Activated CD8-positive, alpha-beta T cell treated with anti-CD3 and anti-CD28 coated beads, Interleukin-2, amount 10 ng/mL, durations not matched to agents 7 days and 5 days (primary cell): ENCODE measurements around the gene AANAT. TPM values are rescaled to one million over a fixed set of nuclear protein-coding genes. Genes with fewer than 3 reads are reported as not detected.
A peak's percentile ranks its signal among the peaks of the same experiment; 100 is the strongest.
"Not testable (repeated sequence)": the region's sequence is repeated elsewhere in the genome, so short reads cannot be mapped to it uniquely, and the experiment has no call there.

ENCODE experiments used
- ATAC-seq: fragments of 150-1000 bp; cut with Tn5 transposase; one replicate; pipeline ENCODE4 v1.10.0; 2021; ENCODE audit warnings: moderate library complexity
- CTCF ChIA-PET: fragments of 350-600 bp; sonication (Branson Sonifier 250); formaldehyde crosslinking; loops from one replicate; lab custom pipeline; 2021; ENCODE audit warnings: antibody characterized with exemption; lab: Charles Lee
- POLR2A ChIA-PET: fragments of 350-600 bp; sonication (Branson Sonifier 250); formaldehyde crosslinking; loops from one replicate; lab custom pipeline; 2021; ENCODE audit warnings: antibody characterized with exemption; lab: Charles Lee
- DNase-seq: peaks from one replicate; pipeline ENCODE4 v3.0.0-alpha.2; 2020
- H3K27ac Mint-ChIP-seq: one replicate; pipeline ENCODE4 v1.8.0; 2021; ENCODE audit warnings: mild to moderate bottlenecking, mixed read lengths
- H3K27me3 Mint-ChIP-seq: one replicate; pipeline ENCODE4 v1.8.0; 2021; ENCODE audit warnings: low read depth, mixed read lengths
- H3K36me3 Mint-ChIP-seq: one replicate; pipeline ENCODE4 v1.8.0; 2021; ENCODE audit warnings: low read depth, mixed read lengths
- H3K4me1 Mint-ChIP-seq: one replicate; pipeline ENCODE4 v1.8.0; 2021; ENCODE audit warnings: low read depth, mixed read lengths
- H3K4me3 Mint-ChIP-seq: one replicate; pipeline ENCODE4 v1.8.0; 2021; ENCODE audit warnings: mild to moderate bottlenecking, mixed read lengths
- H3K9me3 Mint-ChIP-seq: one replicate; pipeline ENCODE4 v1.8.0; 2022; ENCODE audit warnings: mixed read lengths; ENCODE audit not compliant: insufficient read depth
- total RNA-seq, 2 experiments: library from RNA; stranded (reverse); gene quantifications; one replicate each; pipeline ENCODE4 v1.2.3, GENCODE V29; 2021

The AANAT gene
- total RNA-seq, 2 experiments from 2014 or later = not detected

- ATAC-seq = peak; percentile 89
- peak within 1 kb of the TSS; percentile 89 for H3K4me3 Mint-ChIP-seq
- POLR2A ChIA-PET = interaction anchor here (0.9 to 3.0 kb wide), 9 partner anchors 9 to 454 kb away, joined by 3 to 12 read pairs (median 3); partner anchors contain the start of gene AANAT
- H3K4me1 Mint-ChIP-seq = peaks cover 61% of the 10 kb centered on the region
- H3K27me3 Mint-ChIP-seq = no peaks in the 10 kb centered on the region
- no peaks in the 10 kb centered on the region for H3K9me3 Mint-ChIP-seq
- DNase-seq = peak; percentile 96
- CTCF ChIA-PET = interaction anchor here (0.7 to 11.9 kb wide), 14 partner anchors 9 to 487 kb away, joined by 3 to 184 read pairs (median 4); partner anchors contain the start of genes AANAT, SPHK1 and UBE2O
- H3K27ac Mint-ChIP-seq = peak within 1 kb of the TSS; percentile 95
- H3K36me3 Mint-ChIP-seq = peaks cover 9% of the 10 kb centered on the region
Measured at GRCh38 chr17:76501018-76501826, 33.8 kb downstream of the AANAT start, which contains the start of gene RHBDF2. Gene RHBDF2 (minus strand): TSS chr17:76501423. CDS start chr17:76481524, 19,899 bp downstream.

GRCh38 chr17:76501827-76502307, 34.5 kb downstream of the AANAT start:
- ChIA-PET POLR2A (interaction anchor here (0.9 to 3.0 kb wide), 10 partner anchors 10 to 455 kb away, joined by 3 to 12 read pairs (median 3); partner anchors contain the start of gene AANAT), CTCF (interaction anchor here (0.7 to 11.9 kb wide), 13 partner anchors 9 to 487 kb away, joined by 3 to 184 read pairs (median 4); partner anchors contain the start of genes AANAT, SPHK1 and UBE2O)
- peak overlapping the region; percentile 75 for H3K4me3 Mint-ChIP-seq
- peaks cover 64% of the 10 kb centered on the region for H3K4me1 Mint-ChIP-seq
- ATAC-seq (no peak), DNase-seq (no peak)
- peaks cover 7% of the 10 kb centered on the region for H3K36me3 Mint-ChIP-seq
- H3K27me3 Mint-ChIP-seq = no peaks in the 10 kb centered on the region
- H3K27ac Mint-ChIP-seq = peak overlapping the region; percentile 95
- no peaks in the 10 kb centered on the region for H3K9me3 Mint-ChIP-seq

- Mint-ChIP-seq H3K36me3 (peaks cover 7% of the 10 kb centered on the region), H3K27me3 (peaks cover under 1% of the 10 kb centered on the region), H3K4me1 (peaks cover 62% of the 10 kb centered on the region), H3K4me3 (no peak overlapping the region), H3K27ac (peak overlapping the region; percentile 95), H3K9me3 (no peaks in the 10 kb centered on the region)
- ChIA-PET POLR2A (interaction anchor here (0.8 to 3.0 kb wide), 7 partner anchors 10 to 455 kb away, joined by 3 to 12 read pairs (median 3); partner anchors contain the start of gene AANAT), CTCF (interaction anchor here (0.9 to 11.9 kb wide), 10 partner anchors 10 to 122 kb away, joined by 3 to 184 read pairs (median 4); partner anchors contain the start of genes AANAT and UBE2O)
- ATAC-seq = no peak
- DNase-seq = no peak
Measured at GRCh38 chr17:76502341-76503211, 35.2 kb downstream of the AANAT start.

GRCh38 chr17:76504117-76504516, 36.7 kb downstream of the AANAT start:
- H3K4me1 Mint-ChIP-seq = peaks cover 46% of the 10 kb centered on the region
- CTCF ChIA-PET = interaction anchor here (1.5 to 11.9 kb wide), 5 partner anchors 12 to 119 kb away, joined by 3 to 184 read pairs (median 9); partner anchors contain the start of gene AANAT
- H3K9me3 Mint-ChIP-seq = no peaks in the 10 kb centered on the region
- POLR2A ChIA-PET = interaction anchor here (0.6 kb wide), 1 partner anchor 61 kb away, joined by 3 read pairs; no protein-coding TSS in a partner anchor
- H3K36me3 Mint-ChIP-seq = peaks cover 2% of the 10 kb centered on the region
- no peak for ATAC-seq
- H3K27me3 Mint-ChIP-seq = peaks cover 3% of the 10 kb centered on the region
- DNase-seq = no peak
- peak overlapping the region; percentile 13 for H3K27ac Mint-ChIP-seq
- H3K4me3 Mint-ChIP-seq = no peak overlapping the region

- CTCF ChIA-PET = interaction anchor here (0.8 to 11.9 kb wide), 27 partner anchors 8 to 197 kb away, joined by 3 to 184 read pairs (median 6); partner anchors contain the start of genes AANAT, SPHK1 and UBE2O
- ATAC-seq (peak; percentile 85), DNase-seq (peak; percentile 91)
- peaks cover 4% of the 10 kb centered on the region for H3K27me3 Mint-ChIP-seq
- H3K4me3 Mint-ChIP-seq = no peak overlapping the region
- POLR2A ChIA-PET = interaction anchor here (1.2 kb wide), 2 partner anchors 9 to 13 kb away, joined by 4 read pairs; no protein-coding TSS in a partner anchor
- H3K9me3 Mint-ChIP-seq = no peaks in the 10 kb centered on the region
- peak overlapping the region; percentile 49 for H3K27ac Mint-ChIP-seq
- H3K4me1 Mint-ChIP-seq = peaks cover 43% of the 10 kb centered on the region
- H3K36me3 Mint-ChIP-seq = no peaks in the 10 kb centered on the region
Measured at GRCh38 chr17:76506408-76507345, 39.3 kb downstream of the AANAT start.

- DNase-seq, ATAC-seq, POLR2A ChIA-PET, H3K27me3 Mint-ChIP-seq, H3K9me3 Mint-ChIP-seq, H3K36me3 Mint-ChIP-seq, H3K4me3 Mint-ChIP-seq, H3K27ac Mint-ChIP-seq: not testable (repeated sequence)
- CTCF ChIA-PET = interaction anchor here (0.6 to 11.9 kb wide), 8 partner anchors 15 to 204 kb away, joined by 3 to 184 read pairs (median 10); partner anchors contain the start of genes AANAT and UBE2O
- H3K4me1 Mint-ChIP-seq = peaks cover 47% of the 10 kb centered on the region
Measured at GRCh38 chr17:76508472-76509063, 41.2 kb downstream of the AANAT start.

GRCh38 chr17:76510831-76511244, 43.4 kb downstream of the AANAT start:
- no peak overlapping the region for H3K27ac Mint-ChIP-seq
- H3K9me3 Mint-ChIP-seq = no peaks in the 10 kb centered on the region
- ATAC-seq (no peak), DNase-seq (no peak)
- peaks cover 66% of the 10 kb centered on the region for H3K4me1 Mint-ChIP-seq
- CTCF ChIA-PET = interaction anchor here (0.7 to 1.4 kb wide), 5 partner anchors 11 to 58 kb away, joined by 3 to 4 read pairs (median 3); partner anchors contain the start of gene UBE2O
- POLR2A ChIA-PET = no interaction called here
- H3K27me3 Mint-ChIP-seq = peaks cover 4% of the 10 kb centered on the region
- no peak overlapping the region for H3K4me3 Mint-ChIP-seq
- H3K36me3 Mint-ChIP-seq = no peaks in the 10 kb centered on the region

- no peak for ATAC-seq
- H3K4me1 Mint-ChIP-seq = peaks cover 66% of the 10 kb centered on the region
- DNase-seq = no peak
- no peak overlapping the region for H3K27ac Mint-ChIP-seq
- ChIA-PET POLR2A (interaction anchor here (1.2 kb wide), 1 partner anchor 18 kb away, joined by 4 read pairs; no protein-coding TSS in a partner anchor), CTCF (interaction anchor here (0.8 to 1.7 kb wide), 5 partner anchors 12 to 650 kb away, joined by 3 to 10 read pairs (median 3); no protein-coding TSS in a partner anchor)
- H3K9me3 Mint-ChIP-seq = no peaks in the 10 kb centered on the region
- H3K27me3 Mint-ChIP-seq = peaks cover 4% of the 10 kb centered on the region
- no peaks in the 10 kb centered on the region for H3K36me3 Mint-ChIP-seq
- no peak overlapping the region for H3K4me3 Mint-ChIP-seq
Measured at GRCh38 chr17:76511668-76512365, 44.4 kb downstream of the AANAT start.
